BE2C (cell line): ENCODE results near the gene LHX3.

Source experiments
- DNase-seq: peaks from one replicate; pipeline ENCODE4 v3.0.0-alpha.2; 2020
- H3K27me3 ChIP-seq: fragments of 250-450 bp; sonication (Bioruptor Pico); 2 replicates; pipeline ENCODE4 v1.5.1; 2020; ENCODE audit warnings: mild to moderate bottlenecking
- H3K36me3 ChIP-seq: fragments of 250-450 bp; sonication (Bioruptor Pico); 2 replicates; pipeline ENCODE4 v1.5.1; 2020; ENCODE audit warnings: mild to moderate bottlenecking
- H3K4me1 ChIP-seq: fragments of 250-450 bp; sonication (Bioruptor Pico); 2 replicates; pipeline ENCODE4 v1.5.1; 2020
- H3K4me3 ChIP-seq: 2 replicates; pipeline ENCODE4 v1.5.1; 2011; ENCODE audit warnings: low read depth, low read length
- H3K9me3 ChIP-seq: fragments of 250-450 bp; sonication (Bioruptor Pico); 2 replicates; pipeline ENCODE4 v1.5.1; 2020
- CTCF ChIP-seq: IDR thresholded peaks from 2 replicates; pipeline ENCODE4 v1.5.1; 2012; ENCODE audit warnings: mild to moderate bottlenecking, low read depth, low read length

LHX3 gene

GRCh38 chr9:136149337-136149736 lies 55.6 kb downstream of the LHX3 start:
- no peak for TF ChIP-seq CTCF
- no peaks in the 10 kb centered on the region for H3K4me1 ChIP-seq
- no peaks in the 10 kb centered on the region for H3K9me3 ChIP-seq
- DNase-seq: no peak
- no peaks in the 10 kb centered on the region for H3K36me3 ChIP-seq
- H3K27me3 ChIP-seq: no peaks in the 10 kb centered on the region
- H3K4me3 ChIP-seq: no peak overlapping the region

GRCh38 chr9:136148766-136149165 lies 56.2 kb downstream of the LHX3 start:
- H3K4me1 ChIP-seq: no peaks in the 10 kb centered on the region
- H3K4me3 ChIP-seq: no peak overlapping the region
- TF ChIP-seq CTCF: no peak
- H3K9me3 ChIP-seq: no peaks in the 10 kb centered on the region
- H3K36me3 ChIP-seq: no peaks in the 10 kb centered on the region
- peak; percentile 9 for DNase-seq
- H3K27me3 ChIP-seq: no peaks in the 10 kb centered on the region

GRCh38 chr9:136147890-136148714 lies 56.8 kb downstream of the LHX3 start:
- Histone ChIP-seq H3K27me3 (no peaks in the 10 kb centered on the region), H3K4me1 (no peaks in the 10 kb centered on the region), H3K9me3 (no peaks in the 10 kb centered on the region), H3K4me3 (no peak overlapping the region), H3K36me3 (no peaks in the 10 kb centered on the region)
- DNase-seq: peak; percentile 13
- no peak for TF ChIP-seq CTCF

- Histone ChIP-seq H3K27me3 (no peaks in the 10 kb centered on the region), H3K9me3 (no peaks in the 10 kb centered on the region), H3K4me1 (no peaks in the 10 kb centered on the region), H3K4me3 (no peak overlapping the region), H3K36me3 (no peaks in the 10 kb centered on the region)
- TF ChIP-seq CTCF: no peak
- DNase-seq: peak; percentile 11
These were observed 57.7 kb downstream of the LHX3 start for GRCh38 chr9:136147038-136147889.
